GM10266 (cell line): ENCODE measurements around the gene ADPRHL1.

Experiments used
- DNase-seq: peaks from one replicate; pipeline ENCODE4 v3.0.0; 2012; ENCODE audit errors: extremely low spot score
- CTCF ChIP-seq: IDR thresholded peaks from 2 replicates; pipeline ENCODE4 v1.5.1; 2012; ENCODE audit warnings: mild to moderate bottlenecking, low read depth; ENCODE audit not compliant: control insufficient read depth, insufficient read depth; ENCODE audit errors: missing control alignments

Gene ADPRHL1

DNA sequence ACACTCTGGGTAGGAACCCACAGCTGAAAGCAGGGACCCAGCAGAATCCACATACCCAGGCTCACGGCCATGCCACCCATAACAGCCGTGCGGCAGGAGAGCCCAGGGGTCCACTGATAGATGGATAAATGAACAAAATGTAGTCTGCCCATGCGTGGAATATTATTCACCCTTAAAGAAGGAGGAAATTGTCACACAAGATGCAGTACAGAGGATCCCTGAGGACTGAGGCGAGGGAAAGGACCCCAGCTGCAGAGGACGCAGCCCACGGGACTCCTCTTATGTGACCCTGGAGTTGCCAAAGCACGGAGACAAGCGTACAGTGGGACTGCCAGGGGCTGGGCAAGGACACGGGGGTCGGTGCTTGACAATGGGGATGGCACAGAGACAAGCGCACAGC lies 100.0 kb downstream of the ADPRHL1 start:
- no peak for TF ChIP-seq CTCF
- no peak for DNase-seq

GRCh38 chr13:113351514-113352026 lies 101.7 kb downstream of the ADPRHL1 start:
- no peak for DNase-seq
- TF ChIP-seq CTCF = no peak

GRCh38 chr13:113350938-113351335 lies 102.4 kb downstream of the ADPRHL1 start:
- no peak for DNase-seq
- TF ChIP-seq CTCF = no peak

DNA sequence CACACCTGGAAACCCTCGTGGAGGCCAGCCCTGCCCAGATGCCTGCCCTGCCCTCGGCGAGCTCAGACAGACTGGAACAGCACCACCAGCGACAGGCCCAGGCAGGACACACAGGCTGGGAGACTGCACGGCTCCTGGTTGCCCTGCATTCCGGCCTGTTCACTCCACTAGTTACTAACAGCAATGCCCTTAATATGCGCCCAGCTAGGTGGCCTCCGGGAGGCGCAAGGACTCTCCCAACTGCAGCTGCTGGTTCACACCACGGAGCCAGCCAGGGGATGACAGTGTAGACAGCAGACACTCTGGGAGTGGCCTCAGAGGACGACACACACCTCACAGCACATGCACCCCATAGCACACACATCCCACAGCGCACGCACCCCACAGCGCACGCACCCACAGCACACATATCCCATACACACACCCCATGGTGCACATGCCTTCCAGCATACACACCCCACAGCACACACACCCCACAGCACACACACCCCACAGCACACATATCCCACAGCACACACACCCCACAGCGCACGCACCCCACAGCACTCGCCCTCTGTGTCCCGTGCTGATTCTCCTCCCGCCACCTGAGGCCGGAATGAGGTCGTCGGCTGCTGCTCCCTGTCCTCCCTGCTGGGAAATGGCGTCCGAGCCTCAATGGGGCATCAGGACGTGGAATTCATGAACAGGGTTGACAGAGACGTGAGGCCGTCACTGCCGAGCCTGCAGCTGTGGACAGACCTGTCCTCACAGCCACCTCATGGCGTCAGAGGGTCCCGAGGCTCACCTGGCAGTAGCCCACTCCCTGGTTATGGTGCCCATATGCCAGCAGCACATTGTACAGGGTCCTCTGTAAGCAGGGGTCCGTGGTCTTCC lies 103.0 kb downstream of the ADPRHL1 start:
- no peak for TF ChIP-seq CTCF
- no peak for DNase-seq
